SH-SY5Y (cell line): ENCODE measurements around the gene MUC16.

ENCODE experiments used
- GATA2 ChIP-seq: IDR thresholded peaks from 2 replicates; pipeline ENCODE4 v1.6.1; 2011; ENCODE audit warnings: mild to moderate bottlenecking, low read depth, low read length
- GATA3 ChIP-seq: IDR thresholded peaks from 2 replicates; pipeline ENCODE4 v1.6.1; 2011; ENCODE audit warnings: low read depth, mild to moderate bottlenecking, low read length, moderate library complexity

GRCh38 chr19:9037400-9038062 lies 27.3 kb upstream of the MUC16 start:
- TF ChIP-seq GATA2, result no peak
- no peak for TF ChIP-seq GATA3
